ENCODE measurements around the gene VPS33B.
"Not testable (repeated sequence)": the region's sequence is repeated elsewhere in the genome, so short reads cannot be mapped to it uniquely, and the experiment has no call there.

The VPS33B gene

DNA sequence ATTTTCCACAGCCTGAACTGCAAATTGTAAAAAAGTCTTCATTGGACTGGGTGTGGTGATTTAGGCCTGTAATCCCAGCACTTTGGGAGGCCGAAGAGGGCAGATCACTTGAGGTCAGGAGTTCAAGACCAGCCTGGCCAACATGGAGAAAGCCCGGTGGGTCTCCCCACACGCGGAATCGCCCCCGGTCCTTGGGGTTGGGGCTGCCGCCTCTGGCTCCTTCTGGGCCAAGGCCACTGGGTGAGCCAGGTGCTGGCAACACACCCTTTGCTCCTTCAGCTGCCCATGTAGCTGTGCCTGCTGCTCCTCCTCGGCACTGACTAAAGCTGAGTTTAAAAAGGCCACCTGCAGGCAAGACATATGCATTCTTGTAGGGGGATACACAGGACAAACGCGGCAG is 9.4 kb upstream of the VPS33B start:
- DNase-seq (ENCODE audit: low spot score), result no peak

DNA sequence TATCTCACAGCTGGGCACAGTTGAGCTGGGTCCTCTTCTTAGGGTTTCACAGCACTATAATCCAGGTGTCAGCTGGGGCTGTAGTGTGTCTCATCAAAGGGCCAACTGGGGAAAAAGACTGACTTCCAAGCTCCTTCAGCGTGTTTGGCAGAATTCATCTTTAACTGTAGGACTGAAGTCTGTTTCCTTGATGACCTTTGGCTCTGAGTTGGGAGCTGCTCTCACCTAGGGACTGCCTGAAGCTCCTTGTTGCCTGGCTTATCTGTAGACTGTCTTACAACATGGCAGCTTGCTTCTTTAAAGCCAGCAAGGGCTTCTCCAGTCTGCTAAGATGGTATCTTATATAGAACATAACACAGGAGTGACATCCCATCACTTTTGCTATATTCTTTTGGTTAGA is 5.3 kb upstream of the VPS33B start:
- no peak for DNase-seq (ENCODE audit: low spot score)

DNA sequence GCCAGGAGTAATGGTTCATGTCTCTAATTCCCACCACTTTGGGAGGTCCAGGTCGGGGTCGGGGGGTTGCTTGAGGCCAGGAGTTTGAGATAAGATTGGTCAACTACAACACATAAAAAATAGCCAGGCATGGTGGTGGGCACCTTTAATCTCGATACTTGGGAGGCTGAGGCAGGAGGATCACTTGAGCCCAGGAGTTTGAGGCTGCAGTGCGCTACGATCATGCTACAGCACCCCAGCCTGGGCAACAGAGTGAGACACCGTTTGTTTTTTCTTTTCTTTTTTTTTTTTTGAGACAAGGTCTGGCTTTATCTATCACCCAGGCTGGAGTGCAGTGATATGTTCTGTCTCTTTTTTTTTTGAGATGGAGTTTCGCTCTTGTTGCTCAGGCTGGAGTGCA is 1.3 kb upstream of the VPS33B start:
- DNase-seq (ENCODE audit: low spot score), result no peak

DNA sequence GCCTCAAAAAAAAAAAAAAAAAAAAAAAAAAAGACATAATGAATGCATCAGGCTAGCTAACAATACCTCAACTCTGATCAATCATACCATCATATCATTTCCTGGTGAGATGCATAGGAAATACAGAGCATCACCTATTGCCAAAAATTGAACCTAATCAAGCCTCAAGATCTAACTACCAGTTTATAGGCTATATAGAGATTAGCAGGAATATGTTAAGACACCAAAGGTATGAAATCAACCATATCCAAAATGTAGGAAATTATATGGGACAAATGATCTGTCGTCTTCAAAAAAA is 387 bp upstream of the VPS33B start:
- no peak for DNase-seq (ENCODE audit: low spot score)

DNA sequence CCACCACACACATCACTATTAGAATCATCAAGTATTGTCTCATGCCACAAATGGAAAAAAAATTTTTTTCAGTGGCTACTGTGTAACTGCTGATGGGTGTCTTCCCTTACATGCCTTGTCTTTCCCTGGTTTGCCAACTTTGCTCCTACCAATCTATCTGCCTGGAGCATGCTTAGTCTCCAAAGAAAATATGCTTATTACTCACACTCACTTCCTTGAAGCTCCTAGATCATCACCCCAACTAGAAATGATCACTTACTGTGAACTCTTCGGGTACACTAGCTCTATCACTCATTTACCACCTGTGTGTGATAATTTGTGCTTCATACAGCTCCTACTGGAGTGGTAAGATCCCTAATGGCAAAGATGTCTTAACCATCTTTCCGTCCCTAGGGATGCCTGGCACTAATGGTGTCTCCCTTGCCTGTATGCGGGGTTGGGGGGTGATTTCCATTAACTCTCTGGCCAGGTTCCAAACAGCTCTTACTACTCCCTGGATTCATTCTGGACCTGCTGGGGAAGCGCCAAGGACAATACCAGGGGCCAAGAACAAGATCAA is 799 bp downstream of the VPS33B start:
- no peak for DNase-seq (ENCODE audit: low spot score)

DNA sequence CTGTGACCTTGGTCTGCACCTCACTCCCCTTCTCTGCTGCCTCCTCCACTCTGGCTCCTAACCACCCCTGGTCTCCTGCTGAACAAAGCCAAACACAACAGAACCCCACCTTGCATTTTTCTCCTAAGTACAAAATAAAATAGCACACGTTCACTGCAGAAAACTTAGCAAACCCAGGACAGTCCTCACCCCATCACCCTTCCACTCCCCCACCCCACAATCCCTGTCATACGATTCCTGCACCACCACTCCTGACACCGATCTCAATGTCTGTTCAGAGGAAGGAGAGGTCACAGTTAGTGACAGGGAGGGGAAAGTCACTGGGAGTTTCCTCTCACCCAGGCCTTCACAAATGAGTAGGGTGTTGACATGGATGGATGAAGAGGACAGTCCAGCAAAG is 4.2 kb downstream of the VPS33B start:
- DNase-seq (ENCODE audit: low spot score), result no peak

DNA sequence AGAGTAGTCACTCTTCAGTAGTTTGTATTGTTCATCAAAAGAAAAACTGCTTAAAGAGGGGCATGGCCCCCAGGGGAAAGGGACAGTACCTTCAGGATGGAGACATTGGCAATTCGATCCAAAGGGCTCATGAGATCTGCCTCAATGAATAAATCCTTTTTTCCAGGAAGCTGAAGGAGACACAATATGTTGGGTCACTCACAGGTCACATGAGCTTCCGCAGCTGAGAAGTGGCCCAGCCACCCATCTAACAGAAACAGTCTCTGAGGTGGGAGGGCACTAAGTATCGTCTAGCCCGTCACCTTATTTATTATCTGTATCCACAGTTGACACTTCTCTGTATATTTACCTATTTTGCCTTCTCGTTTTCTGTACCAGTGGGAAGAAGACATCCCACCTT is 4.7 kb downstream of the VPS33B start:
- no peak for DNase-seq (ENCODE audit: low spot score)

DNA sequence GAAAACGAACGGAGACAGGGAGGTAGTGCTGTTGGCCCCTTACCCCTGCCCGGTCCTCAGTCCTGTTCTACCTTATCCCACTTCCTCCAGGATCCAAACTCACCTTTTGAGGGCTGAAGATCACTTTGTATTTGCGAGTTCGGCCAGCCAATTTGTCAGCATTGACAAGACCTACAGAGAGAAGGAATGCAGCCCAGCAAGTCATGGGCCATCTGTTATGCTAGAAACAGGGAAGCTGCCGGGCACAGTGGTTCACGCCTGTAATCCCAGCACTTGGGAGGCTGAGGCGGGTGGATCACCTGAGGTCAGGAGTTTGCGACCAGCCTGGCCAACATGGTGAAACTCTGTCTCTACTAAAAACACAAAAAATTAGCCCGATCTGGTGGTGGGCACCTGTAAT is 8.7 kb downstream of the VPS33B start:
- not testable (repeated sequence) for DNase-seq (ENCODE audit: low spot score)

DNA sequence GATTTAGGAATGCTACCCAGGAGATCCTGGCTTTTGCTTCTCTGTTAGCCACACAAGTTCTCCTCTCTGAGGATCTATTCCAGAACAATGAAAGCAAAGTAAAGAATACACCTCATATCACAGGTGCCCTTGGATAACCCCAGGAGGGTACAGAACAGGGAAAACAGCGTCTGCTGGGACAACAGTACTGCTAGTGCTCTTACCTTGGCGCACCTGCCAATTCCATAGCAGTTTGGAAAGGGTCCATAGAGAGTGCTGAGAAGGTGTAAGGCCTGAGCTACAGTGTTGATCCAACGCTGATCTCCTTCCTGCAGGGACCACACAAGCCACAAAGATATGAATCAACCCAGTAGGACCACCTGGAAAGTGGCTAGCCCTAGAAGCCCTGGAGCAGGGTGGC is 15.1 kb downstream of the VPS33B start:
- no peak for DNase-seq (ENCODE audit: low spot score)

DNA sequence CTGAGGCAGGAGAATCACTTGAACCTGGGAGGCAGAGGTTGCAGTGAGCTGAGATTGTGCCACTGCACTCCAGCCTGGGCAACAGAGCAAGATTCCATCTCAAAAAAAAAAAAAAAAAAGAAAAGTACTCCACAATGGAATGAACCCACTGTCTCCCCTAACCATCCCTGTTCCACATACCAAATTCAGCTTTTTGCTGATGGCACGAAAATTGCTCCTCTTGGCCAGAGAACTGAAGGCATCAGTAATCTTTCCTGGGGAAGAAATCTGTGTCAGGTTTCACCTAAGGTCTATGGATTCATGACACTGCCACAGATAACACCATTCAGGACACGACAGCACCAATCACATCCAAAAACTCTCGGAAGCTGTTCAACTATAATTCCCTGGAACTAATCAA is 21.2 kb downstream of the VPS33B start:
- no peak for DNase-seq (ENCODE audit: low spot score)

DNA sequence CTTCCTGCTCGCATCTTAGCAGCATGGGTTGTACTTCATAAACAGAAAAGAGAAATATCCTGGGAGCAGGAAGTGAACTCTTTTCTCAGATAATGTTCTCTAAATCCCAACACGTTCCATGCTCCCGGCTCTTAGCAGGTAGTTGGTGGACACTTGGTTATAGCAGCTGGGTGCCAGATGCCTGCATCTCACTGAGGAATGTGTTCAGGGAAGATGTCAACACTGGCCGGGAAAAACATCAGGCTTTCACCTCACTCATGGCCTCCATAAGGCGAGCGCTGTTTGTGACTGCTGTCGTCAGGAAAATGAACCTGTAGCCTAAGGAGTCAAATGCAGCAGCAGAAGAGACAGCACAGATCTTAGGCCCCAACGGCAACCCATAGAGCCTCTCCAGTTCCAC is 23.7 kb downstream of the VPS33B start:
- DNase-seq (ENCODE audit: low spot score), result no peak

DNA sequence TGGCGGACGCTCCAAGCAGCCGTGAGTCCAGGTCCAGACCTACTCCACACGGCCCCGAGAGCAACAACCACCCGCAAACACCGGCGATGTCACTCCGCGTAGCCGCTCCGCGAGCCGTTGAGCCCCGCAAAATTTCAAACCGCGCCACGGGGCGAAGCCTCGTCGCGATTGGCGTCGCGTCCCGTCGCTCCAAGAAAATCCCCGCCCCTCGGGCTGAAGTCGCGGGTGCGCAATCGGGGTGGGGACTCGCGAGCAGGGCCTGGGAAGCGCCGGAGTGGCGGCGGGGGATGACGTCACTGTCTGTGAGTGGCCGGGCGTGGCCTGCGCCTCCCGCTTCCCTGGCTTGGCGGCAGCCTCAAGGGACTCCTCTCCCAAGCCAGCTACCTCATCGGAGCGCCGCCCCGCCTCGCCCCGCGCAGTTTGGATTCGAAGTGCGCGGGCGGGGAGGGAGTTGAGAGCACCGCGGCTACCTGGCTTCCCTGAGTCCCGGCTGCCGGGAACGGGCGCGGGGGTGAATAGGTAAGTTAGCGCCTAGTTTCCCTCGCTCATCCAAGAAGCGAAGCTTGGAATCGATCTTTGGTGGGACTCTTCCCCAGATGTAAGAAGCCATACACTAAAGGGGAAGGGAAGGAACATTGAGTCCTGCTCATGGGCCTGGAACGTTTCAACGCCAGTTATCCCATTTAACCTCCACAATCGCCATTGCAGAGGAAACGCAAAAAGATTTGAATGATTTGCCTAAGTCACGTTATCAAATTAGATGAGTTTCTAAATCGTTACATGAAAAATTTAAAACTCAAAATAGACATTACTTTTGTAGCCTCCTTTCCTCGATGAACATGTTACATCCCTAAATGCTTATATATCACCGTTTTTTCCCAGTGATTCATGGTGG is 27.7 kb downstream of the VPS33B start, which contains the start of gene PRC1:
PRC1 (minus strand) TSS at position 119 of the 895 bp plus-strand sequence; CDS start at position 1, 118 bp downstream.
- DNase-seq (ENCODE audit: low spot score), result peak; percentile 100

DNA sequence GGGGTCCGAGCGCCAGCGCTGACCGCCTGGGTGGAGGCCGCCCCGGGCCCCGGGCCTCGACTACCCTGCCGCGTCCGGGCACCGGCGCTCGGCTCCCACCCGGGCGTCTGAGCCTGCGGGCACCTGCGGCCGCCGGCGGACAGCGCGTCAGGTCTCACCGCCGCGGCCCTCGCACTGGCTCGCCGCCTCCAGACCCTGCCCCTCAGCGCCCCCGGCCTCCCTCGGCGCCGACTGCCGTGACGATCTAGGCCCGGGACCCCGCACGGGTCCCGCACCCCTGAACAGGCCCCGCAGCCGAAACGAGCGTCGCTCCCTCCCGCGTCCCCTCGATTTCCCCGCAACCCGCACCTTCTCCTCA is 28.4 kb downstream of the VPS33B start:
- DNase-seq (ENCODE audit: low spot score), result peak; percentile 60

DNA sequence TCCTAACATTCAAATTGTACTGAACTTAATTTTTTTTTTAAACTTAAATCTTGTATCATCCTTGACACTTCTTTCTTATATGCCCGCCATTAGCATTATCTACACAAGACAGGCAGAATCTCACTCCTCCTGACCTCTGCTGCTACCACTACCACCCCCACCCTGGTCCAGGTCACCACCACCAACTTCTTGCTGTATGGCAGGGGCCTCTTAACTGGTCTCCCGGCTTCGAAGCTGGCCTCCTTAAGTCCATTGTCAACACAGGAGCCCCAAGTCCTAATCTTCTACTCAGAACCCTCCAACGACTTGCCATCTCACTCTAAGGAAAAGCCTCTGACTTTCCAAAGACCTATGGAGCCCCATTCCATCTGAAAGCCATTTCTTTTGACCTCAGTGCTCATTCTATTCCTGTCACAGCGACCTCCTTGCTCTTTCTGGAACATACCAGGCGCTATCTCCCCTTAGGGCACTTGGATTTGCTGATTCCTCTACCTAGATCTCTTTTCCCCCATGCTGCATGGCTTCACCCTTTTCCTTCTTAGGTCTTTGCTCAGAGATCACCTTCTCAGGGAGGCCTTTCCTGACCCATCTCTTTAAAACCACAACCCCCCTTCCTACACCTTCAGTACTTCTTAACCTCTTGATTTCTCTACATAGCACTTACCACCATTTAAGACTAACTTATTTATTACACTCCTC is 30.7 kb downstream of the VPS33B start:
- DNase-seq (ENCODE audit: low spot score), result no peak

DNA sequence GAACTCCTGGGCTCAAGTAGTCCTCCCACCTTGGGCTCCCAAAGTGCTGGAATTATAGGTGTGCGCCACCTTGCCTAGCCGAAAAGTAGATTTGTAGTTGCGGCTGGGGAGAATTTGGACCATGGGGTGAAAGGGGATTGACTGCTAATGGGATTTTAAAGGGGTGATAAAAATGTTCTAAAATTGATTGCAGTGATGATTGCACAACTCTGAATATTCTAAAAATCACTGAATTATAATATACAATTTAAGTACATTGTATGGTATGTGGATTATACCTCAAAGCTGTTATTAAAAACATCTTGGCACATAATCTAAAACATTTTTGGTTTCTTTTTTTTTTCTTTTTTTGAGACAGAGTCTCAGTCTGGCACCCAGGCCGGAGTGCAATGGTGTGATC is 31.9 kb downstream of the VPS33B start:
- DNase-seq (ENCODE audit: low spot score), result no peak

DNA sequence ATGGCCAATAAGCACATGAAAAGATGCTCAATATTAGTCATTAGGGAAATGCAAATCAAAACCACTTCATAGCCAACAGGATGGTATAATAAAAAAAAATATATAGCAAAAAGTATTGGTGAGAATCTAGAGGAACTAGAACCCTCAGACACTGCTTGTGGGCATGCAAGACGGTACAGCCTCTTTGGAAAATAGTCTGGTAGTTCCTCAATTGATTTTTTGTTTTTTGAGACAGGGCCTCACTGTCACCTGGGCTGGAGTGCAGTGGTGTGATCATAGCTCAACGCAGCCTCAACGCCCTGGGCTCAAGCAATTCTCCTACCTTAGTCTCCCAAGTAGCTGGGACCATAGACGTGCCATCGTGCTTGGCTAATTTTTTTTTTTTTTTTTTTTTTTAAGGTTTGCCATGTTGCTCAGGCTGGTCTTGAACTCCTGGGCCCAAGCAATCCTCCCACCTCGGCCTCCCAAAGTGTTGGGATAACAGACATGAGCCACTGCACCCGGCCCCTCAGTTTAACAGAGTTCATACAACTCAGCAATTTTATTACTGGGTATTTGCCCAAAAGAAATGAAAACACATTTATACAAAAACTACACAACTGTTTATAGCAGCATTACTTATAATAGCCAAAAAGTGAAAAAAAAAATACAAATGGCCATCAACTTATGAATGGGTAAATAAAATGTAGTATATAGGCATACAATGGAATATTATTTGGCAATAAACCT is 33.2 kb downstream of the VPS33B start:
- DNase-seq (ENCODE audit: low spot score), result no peak

DNA sequence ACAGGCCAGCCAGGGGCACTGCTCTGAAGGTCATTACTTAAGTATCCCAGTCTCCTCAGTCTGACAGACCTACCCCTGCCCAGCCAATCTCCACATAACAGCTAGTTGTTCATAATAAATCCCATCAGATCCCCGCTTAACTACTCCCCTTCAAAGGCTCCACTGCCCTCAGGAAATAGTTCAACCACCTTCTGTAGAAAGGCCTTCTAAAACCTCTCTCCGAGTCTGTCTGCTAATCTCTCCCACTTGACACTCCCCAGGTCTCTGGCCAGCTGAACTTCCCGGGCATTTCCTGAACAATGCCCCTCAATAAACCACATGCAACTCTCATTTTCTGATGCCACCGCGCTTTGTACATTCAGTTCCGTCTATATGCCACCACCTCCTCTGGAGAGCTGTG is 34.1 kb downstream of the VPS33B start:
- DNase-seq (ENCODE audit: low spot score), result no peak

DNA sequence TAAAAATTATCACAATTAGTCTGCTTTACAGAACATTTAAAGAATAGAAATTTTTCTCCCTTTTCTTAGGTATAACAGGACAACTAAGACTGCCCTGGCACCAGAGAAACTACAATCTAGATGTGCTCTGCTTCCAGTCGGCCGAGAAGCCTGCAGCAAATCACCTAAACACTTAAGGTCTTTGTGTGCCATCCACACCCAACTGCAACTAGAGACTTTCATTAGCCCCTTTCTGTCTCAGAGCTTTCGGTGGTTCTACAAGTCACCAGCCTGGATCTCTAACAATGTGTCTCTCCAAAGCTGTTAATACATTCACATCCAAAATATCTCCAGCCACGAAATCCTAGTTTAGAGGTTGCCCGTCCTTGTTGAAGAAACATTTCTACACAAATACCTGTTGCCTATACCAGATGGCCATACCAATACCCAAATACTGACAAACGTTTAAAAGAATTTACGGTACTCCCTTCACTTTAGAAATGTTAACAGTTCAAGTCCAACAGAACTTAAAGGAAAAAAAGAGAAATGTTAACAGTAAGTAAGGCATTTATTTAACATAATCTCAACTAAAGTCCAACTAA is 34.7 kb downstream of the VPS33B start:
- DNase-seq (ENCODE audit: low spot score), result no peak

DNA sequence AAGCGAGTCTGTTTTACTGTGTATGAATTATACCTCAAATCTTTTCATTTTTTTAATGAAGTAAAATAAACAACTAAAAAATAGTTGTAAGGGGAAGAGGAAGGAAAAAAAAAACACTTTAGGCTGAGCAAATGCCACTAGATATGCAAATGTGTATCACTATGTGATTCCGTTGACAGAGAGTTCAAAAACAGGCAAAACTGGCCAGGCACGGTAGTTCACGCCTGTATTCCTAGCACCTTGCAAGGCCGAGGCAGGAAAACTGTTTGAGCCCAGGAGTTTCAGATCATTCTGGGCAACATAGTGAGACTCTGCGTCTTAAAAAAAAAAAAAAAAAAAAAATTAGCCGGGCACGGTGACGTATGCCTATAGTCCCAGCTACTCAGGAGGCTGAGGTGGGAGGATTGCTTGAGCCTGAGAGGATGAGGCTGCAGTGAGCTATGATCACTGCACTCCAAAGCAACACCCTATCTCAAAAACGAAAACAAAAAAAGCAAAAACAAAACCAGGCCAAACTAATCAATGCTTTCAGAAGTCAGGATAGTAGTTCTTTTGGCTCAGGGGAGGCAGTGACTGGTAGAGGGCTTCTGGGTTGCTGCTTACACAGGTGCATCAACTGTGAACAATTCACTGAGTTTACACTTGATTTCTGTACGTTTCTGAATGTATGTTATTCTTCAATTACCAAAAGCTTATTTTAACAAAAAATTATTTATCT is 35.4 kb downstream of the VPS33B start:
- DNase-seq (ENCODE audit: low spot score), result no peak

DNA sequence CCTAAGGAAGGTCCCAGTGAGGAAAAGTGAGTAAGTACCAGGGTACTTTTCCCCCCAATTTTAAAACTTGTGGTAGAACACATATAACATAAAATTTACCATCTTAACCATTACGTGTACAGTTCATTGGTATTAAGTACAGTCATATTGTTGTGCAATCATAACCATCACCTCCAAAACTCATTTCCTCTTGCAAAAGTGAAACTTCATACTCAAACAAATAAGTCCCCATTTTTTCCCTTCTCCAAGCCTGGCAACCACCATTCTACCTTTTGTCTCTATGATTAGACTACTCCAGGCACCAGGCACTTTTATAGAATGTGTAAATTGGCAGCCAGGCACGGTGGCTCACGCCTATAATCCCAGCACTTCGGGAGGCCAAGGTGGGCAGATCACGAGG is 40.3 kb downstream of the VPS33B start:
- DNase-seq (ENCODE audit: low spot score), result no peak

DNA sequence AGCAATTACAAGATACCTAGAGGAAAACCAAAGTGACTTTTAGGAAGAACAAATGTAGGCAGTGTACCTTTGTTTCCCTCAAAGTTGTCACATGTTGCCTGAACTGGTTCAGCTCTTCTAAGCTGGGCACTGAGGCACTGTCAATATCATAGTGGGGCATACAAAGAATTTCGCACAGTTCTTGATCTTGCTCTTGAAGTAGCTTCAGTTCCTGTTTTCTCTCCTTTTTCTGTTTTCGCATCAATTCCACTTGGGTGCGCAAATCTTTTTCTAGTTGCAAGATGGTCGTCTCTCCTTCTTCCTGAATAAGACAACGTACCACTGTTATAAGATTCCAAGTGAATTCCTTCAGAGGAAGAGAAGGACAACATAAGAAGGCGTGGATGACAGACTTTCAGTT is 40.7 kb downstream of the VPS33B start:
- no peak for DNase-seq (ENCODE audit: low spot score)

DNA sequence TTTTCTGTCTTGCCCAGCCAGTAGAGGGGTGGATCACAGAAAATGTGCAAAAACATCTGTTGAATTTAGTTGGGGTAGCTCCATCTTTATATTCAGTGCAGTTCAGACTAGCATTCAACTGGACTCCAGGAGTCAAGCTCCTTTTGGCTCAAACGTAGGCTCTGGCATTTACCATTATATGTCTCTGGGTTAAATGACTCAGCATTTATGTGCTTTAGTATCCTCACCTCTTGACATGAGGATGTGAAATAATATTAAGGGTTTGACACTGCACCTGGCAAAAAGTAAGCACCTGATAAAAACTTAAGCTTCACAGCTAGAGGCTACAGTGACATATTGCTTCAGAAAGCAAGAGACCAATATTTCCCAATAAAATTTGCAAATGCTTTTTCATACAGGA is 42.8 kb downstream of the VPS33B start:
- no peak for DNase-seq (ENCODE audit: low spot score)
